Astrocyte (in vitro differentiated cells and primary cell): ENCODE results near the gene THAP2. TPM values are rescaled to one million over a fixed set of nuclear protein-coding genes. Genes with fewer than 3 reads are reported as not detected.
A peak's percentile ranks its signal among the peaks of the same experiment; 100 is the strongest.

Experiments
- DNase-seq: peaks from one replicate; pipeline ENCODE4 v3.0.0-alpha.2; 2010; ENCODE audit warnings: low read depth
- FAIRE-seq: peaks from 2 replicates; lab custom pipeline; 2011; peaks lifted over from hg19 to GRCh38; lab: Jason Lieb, UNC
- H2AFZ ChIP-seq: 2 replicates; pipeline ENCODE4 v1.6.0; 2012; ENCODE audit warnings: low read depth, low read length, inconsistent platforms
- H3K27ac ChIP-seq: 2 replicates; pipeline ENCODE4 v1.5.1; 2011; ENCODE audit warnings: low read depth, low read length, inconsistent platforms
- H3K27me3 ChIP-seq: 2 replicates; pipeline ENCODE4 v1.6.0; 2011; ENCODE audit warnings: low read length, inconsistent platforms; ENCODE audit not compliant: insufficient read depth
- H3K36me3 ChIP-seq: 2 replicates; pipeline ENCODE4 v1.5.1; 2011; ENCODE audit warnings: low read length, inconsistent platforms; ENCODE audit not compliant: insufficient read depth
- H3K4me1 ChIP-seq: 2 replicates; pipeline ENCODE4 v1.5.1; 2011; ENCODE audit warnings: low read length, inconsistent platforms; ENCODE audit not compliant: insufficient read depth
- H3K4me2 ChIP-seq: 2 replicates; pipeline ENCODE4 v1.6.0; 2012; ENCODE audit warnings: low read length, inconsistent platforms
- H3K4me3 ChIP-seq: 2 replicates; pipeline ENCODE4 v1.5.1; 2011; ENCODE audit warnings: low read depth, mild to moderate bottlenecking, low read length, inconsistent platforms; ENCODE audit not compliant: insufficient read depth
- H3K79me2 ChIP-seq: 2 replicates; pipeline ENCODE4 v1.6.0; 2012; ENCODE audit warnings: mild to moderate bottlenecking, low read length, inconsistent platforms; ENCODE audit not compliant: insufficient read depth
- H3K9ac ChIP-seq: 2 replicates; pipeline ENCODE4 v1.6.0; 2012; ENCODE audit warnings: mild to moderate bottlenecking, low read length, inconsistent platforms
- H3K9me3 ChIP-seq: 2 replicates; pipeline ENCODE4 v1.5.1; 2012; ENCODE audit warnings: low read depth, mild to moderate bottlenecking, low read length, inconsistent platforms; ENCODE audit not compliant: insufficient read depth
- H4K20me1 ChIP-seq: 2 replicates; pipeline ENCODE4 v1.6.0; 2012; ENCODE audit warnings: low read length, inconsistent platforms; ENCODE audit not compliant: insufficient read depth
- H3K27ac Mint-ChIP-seq: one replicate; pipeline ENCODE4 v1.8.0; 2021; ENCODE audit warnings: mild to moderate bottlenecking, mixed read lengths; ENCODE audit not compliant: unreplicated experiment
- H3K27me3 Mint-ChIP-seq: one replicate; pipeline ENCODE4 v1.8.0; 2021; ENCODE audit warnings: low read depth, mixed read lengths; ENCODE audit not compliant: unreplicated experiment
- H3K36me3 Mint-ChIP-seq: one replicate; pipeline ENCODE4 v1.8.0; 2021; ENCODE audit warnings: low read depth, mixed read lengths; ENCODE audit not compliant: unreplicated experiment
- H3K4me1 Mint-ChIP-seq: one replicate; pipeline ENCODE4 v1.8.0; 2021; ENCODE audit warnings: low read depth, mixed read lengths; ENCODE audit not compliant: unreplicated experiment
- H3K4me3 Mint-ChIP-seq: one replicate; pipeline ENCODE4 v1.8.0; 2021; ENCODE audit warnings: mild to moderate bottlenecking, moderate library complexity, mixed read lengths; ENCODE audit not compliant: unreplicated experiment
- H3K9me3 Mint-ChIP-seq: one replicate; pipeline ENCODE4 v1.8.0; 2021; ENCODE audit warnings: mild to moderate bottlenecking, mixed read lengths; ENCODE audit not compliant: unreplicated experiment
- CTCF ChIP-seq: IDR thresholded peaks from 2 replicates; pipeline ENCODE4 v1.5.1; 2011; ENCODE audit warnings: low read depth, mild to moderate bottlenecking, inconsistent platforms, low read length, moderate library complexity; ENCODE audit not compliant: insufficient read depth
- EZH2 ChIP-seq: IDR thresholded peaks from 2 replicates; pipeline ENCODE4 v1.6.1; 2012; ENCODE audit warnings: mild to moderate bottlenecking, low read length, inconsistent platforms; ENCODE audit not compliant: insufficient read depth
- total RNA-seq: library from RNA; stranded (reverse); gene quantifications from 2 replicates; pipeline ENCODE4 v1.2.1, GENCODE V29; 2021

Gene THAP2
- total RNA-seq, 1 donor from 2014 or later, result 6.3 TPM

GRCh38 chr12:71683633-71684032 lies 19.5 kb downstream of the THAP2 start:
- no peaks in the 10 kb centered on the region for H3K9me3 Mint-ChIP-seq
- Histone ChIP-seq H3K4me3 (no peak overlapping the region), H3K9ac (no peak overlapping the region), H3K4me1 (peaks cover 10% of the 10 kb centered on the region), H3K27me3 (no peaks in the 10 kb centered on the region), H3K36me3 (no peaks in the 10 kb centered on the region), H3K27ac (no peak overlapping the region), H3K9me3 (no peaks in the 10 kb centered on the region), H3K79me2 (peaks cover 15% of the 10 kb centered on the region), H3K4me2 (no peak overlapping the region), H4K20me1 (no peaks in the 10 kb centered on the region), H2AFZ (no peak overlapping the region)
- peaks cover 7% of the 10 kb centered on the region for H3K4me1 Mint-ChIP-seq
- H3K27me3 Mint-ChIP-seq, result no peaks in the 10 kb centered on the region
- no peak for DNase-seq
- no peaks in the 10 kb centered on the region for H3K36me3 Mint-ChIP-seq
- TF ChIP-seq CTCF (no peak), EZH2 (no peak)
- FAIRE-seq, result no peak
- H3K4me3 Mint-ChIP-seq, result no peak overlapping the region
- no peak overlapping the region for H3K27ac Mint-ChIP-seq

- no peak for DNase-seq
- Mint-ChIP-seq H3K27ac (no peak overlapping the region), H3K27me3 (no peaks in the 10 kb centered on the region), H3K4me1 (peaks cover 7% of the 10 kb centered on the region), H3K9me3 (no peaks in the 10 kb centered on the region), H3K4me3 (no peak overlapping the region), H3K36me3 (no peaks in the 10 kb centered on the region)
- Histone ChIP-seq H3K9ac (no peak overlapping the region), H3K4me1 (peaks cover 10% of the 10 kb centered on the region), H3K36me3 (no peaks in the 10 kb centered on the region), H4K20me1 (no peaks in the 10 kb centered on the region), H3K4me2 (no peak overlapping the region), H3K79me2 (peaks cover 15% of the 10 kb centered on the region), H2AFZ (no peak overlapping the region), H3K27ac (no peak overlapping the region), H3K9me3 (no peaks in the 10 kb centered on the region), H3K27me3 (no peaks in the 10 kb centered on the region), H3K4me3 (no peak overlapping the region)
- no peak for FAIRE-seq
- TF ChIP-seq EZH2 (no peak), CTCF (no peak)
These were observed 20.0 kb downstream of the THAP2 start for GRCh38 chr12:71684081-71684480.

GRCh38 chr12:71685312-71685906 lies 21.3 kb downstream of the THAP2 start:
- Histone ChIP-seq H3K79me2 (peaks cover 15% of the 10 kb centered on the region), H4K20me1 (no peaks in the 10 kb centered on the region), H3K27me3 (no peaks in the 10 kb centered on the region), H3K4me2 (peak overlapping the region; percentile 96), H3K9me3 (no peaks in the 10 kb centered on the region), H3K4me3 (peak overlapping the region; percentile 78), H3K27ac (peak overlapping the region; percentile 85), H2AFZ (peak overlapping the region; percentile 96), H3K9ac (peak overlapping the region; percentile 83), H3K36me3 (no peaks in the 10 kb centered on the region), H3K4me1 (peaks cover 10% of the 10 kb centered on the region)
- no peak for TF ChIP-seq EZH2
- no peak for TF ChIP-seq CTCF
- DNase-seq (no peak), FAIRE-seq (no peak)
- Mint-ChIP-seq H3K4me3 (peak overlapping the region; percentile 93), H3K36me3 (no peaks in the 10 kb centered on the region), H3K27ac (peak overlapping the region; percentile 41), H3K4me1 (peaks cover 7% of the 10 kb centered on the region), H3K27me3 (no peaks in the 10 kb centered on the region), H3K9me3 (no peaks in the 10 kb centered on the region)
